ENCODE data around the gene HNF1B.
"Not testable (repeated sequence)": the region's sequence is repeated elsewhere in the genome, so short reads cannot be mapped to it uniquely, and the experiment has no call there.

Gene HNF1B

GRCh38 chr17:37699285-37699973 lies 45.4 kb downstream of the HNF1B start:
- DNase-seq, result no peak

- no peak for DNase-seq
These were observed 46.0 kb downstream of the HNF1B start for GRCh38 chr17:37698911-37699255.

GRCh38 chr17:37698132-37698910 lies 46.5 kb downstream of the HNF1B start:
- DNase-seq, result no peak

GRCh38 chr17:37697381-37697780 lies 47.5 kb downstream of the HNF1B start:
- no peak for DNase-seq

- DNase-seq, result no peak
These were observed 48.5 kb downstream of the HNF1B start for GRCh38 chr17:37696366-37696765.

GRCh38 chr17:37695726-37696125 lies 49.1 kb downstream of the HNF1B start:
- DNase-seq, result no peak

GRCh38 chr17:37694734-37695133 lies 50.1 kb downstream of the HNF1B start:
- no peak for DNase-seq

GRCh38 chr17:37693328-37693727 lies 51.5 kb downstream of the HNF1B start:
- DNase-seq, result no peak

GRCh38 chr17:37691807-37692206 lies 53.1 kb downstream of the HNF1B start:
- DNase-seq, result no peak

- DNase-seq, result no peak
These were observed 55.5 kb downstream of the HNF1B start for GRCh38 chr17:37689317-37689716.

GRCh38 chr17:37683454-37683984 lies 61.3 kb downstream of the HNF1B start:
- DNase-seq, result no peak

- no peak for DNase-seq
These were observed 62.9 kb downstream of the HNF1B start for GRCh38 chr17:37682007-37682406.

GRCh38 chr17:37679995-37680394 lies 64.9 kb downstream of the HNF1B start:
- DNase-seq, result not testable (repeated sequence)

GRCh38 chr17:37678036-37678435 lies 66.8 kb downstream of the HNF1B start:
- no peak for DNase-seq

- DNase-seq, result no peak
These were observed 67.8 kb downstream of the HNF1B start for GRCh38 chr17:37677021-37677420.

GRCh38 chr17:37676115-37676925 lies 68.5 kb downstream of the HNF1B start:
- DNase-seq, result no peak

- DNase-seq, result no peak
These were observed 70.3 kb downstream of the HNF1B start for GRCh38 chr17:37674511-37674910.

- no peak for DNase-seq
These were observed 71.5 kb downstream of the HNF1B start for GRCh38 chr17:37673386-37673785.

- DNase-seq, result no peak
These were observed 72.2 kb downstream of the HNF1B start for GRCh38 chr17:37672548-37673078.

GRCh38 chr17:37671824-37672547 lies 72.9 kb downstream of the HNF1B start:
- no peak for DNase-seq

GRCh38 chr17:37671028-37671823 lies 73.6 kb downstream of the HNF1B start:
- no peak for DNase-seq

- DNase-seq, result no peak
These were observed 77.8 kb downstream of the HNF1B start for GRCh38 chr17:37667039-37667438.
